Tibial nerve (tissue), 4 donors: ENCODE data around the gene CAMK1D.

Experiments
- EP300 ChIP-seq, 2 donors: sonication (generic); formaldehyde crosslinking; IDR thresholded peaks; one replicate each; pipeline ENCODE4 v1.6.1; 2017; ENCODE audit warnings: antibody characterized with exemption in 2 of 2, mild to moderate bottlenecking in 1 of 2
- POLR2A ChIP-seq, 2 donors: fragments of 450-650 bp; IDR thresholded peaks; one replicate each; pipeline ENCODE4 v1.6.1; 2017; ENCODE audit warnings: antibody characterized with exemption in 2 of 2, mild to moderate bottlenecking in 2 of 2, moderate library complexity in 2 of 2
- TF ChIP-seq, protein P1 (sequence below), 5 experiments: fragments of 200-600 bp in 3 of 5; fragments of 450-650 bp in 2 of 5; sonication (generic) in 3 of 5; IDR thresholded peaks; one replicate each; pipeline ENCODE4 v1.5.1; 2016 to 2019; ENCODE audit warnings: antibody characterized with exemption in 5 of 5, mild to moderate bottlenecking in 3 of 5, moderate library complexity in 2 of 5

- TF ChIP-seq POLR2A (IDR thresholded peaks at IDR 0.05) (no peak), EP300 (IDR thresholded peaks at IDR 0.05) (no peak)
- TF ChIP-seq, protein P1, sequence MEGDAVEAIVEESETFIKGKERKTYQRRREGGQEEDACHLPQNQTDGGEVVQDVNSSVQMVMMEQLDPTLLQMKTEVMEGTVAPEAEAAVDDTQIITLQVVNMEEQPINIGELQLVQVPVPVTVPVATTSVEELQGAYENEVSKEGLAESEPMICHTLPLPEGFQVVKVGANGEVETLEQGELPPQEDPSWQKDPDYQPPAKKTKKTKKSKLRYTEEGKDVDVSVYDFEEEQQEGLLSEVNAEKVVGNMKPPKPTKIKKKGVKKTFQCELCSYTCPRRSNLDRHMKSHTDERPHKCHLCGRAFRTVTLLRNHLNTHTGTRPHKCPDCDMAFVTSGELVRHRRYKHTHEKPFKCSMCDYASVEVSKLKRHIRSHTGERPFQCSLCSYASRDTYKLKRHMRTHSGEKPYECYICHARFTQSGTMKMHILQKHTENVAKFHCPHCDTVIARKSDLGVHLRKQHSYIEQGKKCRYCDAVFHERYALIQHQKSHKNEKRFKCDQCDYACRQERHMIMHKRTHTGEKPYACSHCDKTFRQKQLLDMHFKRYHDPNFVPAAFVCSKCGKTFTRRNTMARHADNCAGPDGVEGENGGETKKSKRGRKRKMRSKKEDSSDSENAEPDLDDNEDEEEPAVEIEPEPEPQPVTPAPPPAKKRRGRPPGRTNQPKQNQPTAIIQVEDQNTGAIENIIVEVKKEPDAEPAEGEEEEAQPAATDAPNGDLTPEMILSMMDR (IDR thresholded peaks at IDR 0.05) = no peak
These were observed 192.2 kb downstream of the CAMK1D start for GRCh38 chr10:12541446-12542067.
